AG04450 (cell line): Measurements from ENCODE around the gene SLC2A9. TPM values are rescaled to one million over a fixed set of nuclear protein-coding genes. Genes with fewer than 3 reads are reported as not detected.
"Not testable (repeated sequence)": the region's sequence is repeated elsewhere in the genome, so short reads cannot be mapped to it uniquely, and the experiment has no call there.

Experiments
- CTCF ChIA-PET: fragments of 300-600, 350-600 bp; formaldehyde crosslinking; extraction: SDS; loops from one replicate; lab custom pipeline; 2022; ENCODE audit warnings: antibody characterized with exemption, inconsistent platforms; lab: Charles Lee
- POLR2A ChIA-PET: fragments of 350-600 bp; formaldehyde crosslinking; extraction: SDS; loops from one replicate; lab custom pipeline; 2021; ENCODE audit warnings: antibody characterized with exemption, inconsistent platforms; lab: Yijun Ruan, JAX
- DNase-seq: peaks from one replicate; pipeline ENCODE4 v3.0.0-alpha.2; 2011; ENCODE audit warnings: low read depth, low spot score
- H3K27ac ChIP-seq: one replicate; pipeline ENCODE4 v1.5.1; 2012; ENCODE audit warnings: low read depth, low read length, control low read depth
- H3K27me3 ChIP-seq: one replicate; pipeline ENCODE4 v1.6.0; 2012; ENCODE audit warnings: low read length; ENCODE audit not compliant: control insufficient read depth, insufficient read depth
- H3K4me3 ChIP-seq: 2 replicates; pipeline ENCODE4 v1.5.1; 2011; ENCODE audit warnings: mild to moderate bottlenecking, low read depth, low read length, control low read depth
- H3K9me3 ChIP-seq: 2 replicates; pipeline ENCODE4 v1.5.1; 2012; ENCODE audit warnings: low read length; ENCODE audit not compliant: control insufficient read depth, insufficient read depth
- CTCF ChIP-seq: IDR thresholded peaks from 2 replicates; pipeline ENCODE4 v1.5.1; 2011; ENCODE audit warnings: low read depth, low read length, control low read depth, inconsistent platforms
- polyA plus RNA-seq: library from polyadenylated mRNA; depleted of rRNA; stranded (reverse); fragments of >200 nt; gene quantifications from 2 replicates; pipeline ENCODE4 v1.2.3, GENCODE V29; 2011

SLC2A9 gene
- polyA plus RNA-seq, 1 experiment: 2.4 TPM

GRCh38 chr4:9984621-9985020 lies 36.7 kb downstream of the SLC2A9 start:
- H3K27me3 ChIP-seq: no peaks in the 10 kb centered on the region
- no peak overlapping the region for H3K4me3 ChIP-seq
- ChIA-PET POLR2A (no interaction called here), CTCF (no interaction called here)
- DNase-seq: no peak
- no peak for TF ChIP-seq CTCF
- H3K9me3 ChIP-seq: peaks cover 3% of the 10 kb centered on the region; the same call in 1 of the 2 replicates
- H3K27ac ChIP-seq: no peak overlapping the region

GRCh38 chr4:9983211-9983610 lies 38.1 kb downstream of the SLC2A9 start:
- no peak overlapping the region for H3K27ac ChIP-seq
- peaks cover 3% of the 10 kb centered on the region; the same call in 1 of the 2 replicates for H3K9me3 ChIP-seq
- no peak overlapping the region for H3K4me3 ChIP-seq
- no peak for DNase-seq
- ChIA-PET CTCF (no interaction called here), POLR2A (no interaction called here)
- TF ChIP-seq CTCF: no peak
- H3K27me3 ChIP-seq: no peaks in the 10 kb centered on the region

- H3K27ac ChIP-seq, POLR2A ChIA-PET, H3K4me3 ChIP-seq, H3K27me3 ChIP-seq, H3K9me3 ChIP-seq, DNase-seq: not testable (repeated sequence)
- CTCF ChIA-PET: interaction anchor here (0.7 kb wide), 1 partner anchor 257 kb away, joined by 8 read pairs; no protein-coding TSS in a partner anchor
These were observed 39.4 kb downstream of the SLC2A9 start for GRCh38 chr4:9981899-9982298.

DNA sequence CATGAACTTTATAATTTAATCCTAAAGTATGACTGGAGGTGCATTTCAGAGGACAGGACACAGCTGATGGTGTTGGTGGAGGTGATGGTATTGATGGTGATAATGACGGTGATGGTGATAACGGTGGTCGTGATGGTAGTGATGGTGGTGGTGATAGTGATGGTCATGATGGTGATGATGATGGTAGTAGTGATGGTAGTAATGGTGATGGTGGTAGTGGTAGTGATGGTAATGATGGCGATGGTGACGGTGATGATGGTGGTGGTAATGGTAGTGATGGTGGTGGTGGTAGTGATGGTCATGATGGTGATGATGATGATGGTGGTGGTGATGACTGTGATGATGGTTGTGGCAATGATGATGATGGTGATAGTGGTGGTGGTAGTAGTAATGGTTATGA lies 40.4 kb downstream of the SLC2A9 start:
- ChIA-PET POLR2A (no interaction called here), CTCF (no interaction called here)
- H3K27me3 ChIP-seq: no peaks in the 10 kb centered on the region
- no peak overlapping the region for H3K4me3 ChIP-seq
- no peak overlapping the region for H3K27ac ChIP-seq
- peaks cover 6% of the 10 kb centered on the region for H3K9me3 ChIP-seq
- TF ChIP-seq CTCF: no peak
- no peak for DNase-seq

DNA sequence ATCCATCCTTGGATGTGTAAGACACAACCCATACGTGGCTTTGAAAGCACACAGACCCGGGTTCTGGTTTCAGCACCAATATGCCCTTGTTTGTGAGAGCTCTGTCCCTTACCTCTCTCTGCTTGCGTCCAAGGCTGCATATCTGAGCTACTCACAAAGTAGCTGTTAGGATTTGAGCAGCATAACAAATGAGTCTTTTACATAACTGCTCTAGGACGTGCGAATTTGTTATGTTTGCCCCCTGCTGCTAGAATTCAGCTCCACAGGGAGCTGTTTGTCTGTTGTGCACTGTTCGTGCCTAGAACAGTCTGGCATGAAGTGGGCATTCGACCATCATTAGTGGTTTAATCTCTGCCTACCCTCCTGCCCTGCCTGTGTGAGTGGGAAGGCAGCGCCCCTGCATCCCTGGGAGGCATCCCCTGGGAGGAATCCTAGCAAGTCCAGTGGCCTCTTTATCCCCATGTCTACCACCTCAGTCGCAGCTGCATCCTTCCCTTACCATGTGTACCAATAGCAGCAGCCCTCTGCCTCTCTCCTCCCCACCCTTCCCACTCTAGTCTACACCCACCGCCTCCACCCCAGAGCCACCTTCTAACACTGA lies 42.1 kb downstream of the SLC2A9 start:
- Histone ChIP-seq H3K27ac (no peak overlapping the region), H3K9me3 (peaks cover 6% of the 10 kb centered on the region), H3K4me3 (no peak overlapping the region), H3K27me3 (no peaks in the 10 kb centered on the region)
- ChIA-PET POLR2A (no interaction called here), CTCF (interaction anchor here (0.9 kb wide), 1 partner anchor 36 kb away, joined by 3 read pairs; no protein-coding TSS in a partner anchor)
- DNase-seq: no peak
- no peak for TF ChIP-seq CTCF
